H9 (cell line): ENCODE data around the gene KCNE4. TPM values are rescaled to one million over a fixed set of nuclear protein-coding genes. Genes with fewer than 3 reads are reported as not detected.

Experiments used
- DNase-seq: peaks from one replicate; pipeline ENCODE4 v3.0.0-alpha.2; 2017
- H2AFZ ChIP-seq: one replicate; pipeline ENCODE4 v1.6.1; 2013; ENCODE audit warnings: mild to moderate bottlenecking, low read length, control low read depth, moderate library complexity
- H2AK5ac ChIP-seq: 2 replicates; pipeline ENCODE4 v1.6.1; 2013; ENCODE audit warnings: low read length, control low read depth, mixed read lengths; ENCODE audit not compliant: insufficient read length
- H2BK120ac ChIP-seq: one replicate; pipeline ENCODE4 v1.6.1; 2013; ENCODE audit warnings: low read depth, mild to moderate bottlenecking, low read length, control low read depth, inconsistent platforms; ENCODE audit not compliant: poor library complexity, severe bottlenecking
- H2BK12ac ChIP-seq: 2 replicates; pipeline ENCODE4 v1.6.1; 2013; ENCODE audit warnings: low read length, control low read depth, mixed read lengths, low read depth; ENCODE audit not compliant: insufficient read length
- H2BK15ac ChIP-seq: 2 replicates; pipeline ENCODE4 v1.6.1; 2013; ENCODE audit warnings: low read depth, low read length, control low read depth
- H2BK20ac ChIP-seq: one replicate; pipeline ENCODE4 v1.6.1; 2013; ENCODE audit warnings: low read depth, mild to moderate bottlenecking, low read length, control low read depth, inconsistent platforms; ENCODE audit not compliant: poor library complexity, severe bottlenecking
- H2BK5ac ChIP-seq: 2 replicates; pipeline ENCODE4 v1.6.1; 2013; ENCODE audit warnings: low read length, control low read depth, mixed read lengths; ENCODE audit not compliant: insufficient read length
- H3K14ac ChIP-seq: 2 replicates; pipeline ENCODE4 v1.6.1; 2013; ENCODE audit warnings: low read length, control low read depth; ENCODE audit not compliant: insufficient read depth
- H3K18ac ChIP-seq: 2 replicates; pipeline ENCODE4 v1.6.1; 2013; ENCODE audit warnings: low read depth, mild to moderate bottlenecking, mixed read lengths, low read length, control low read depth; ENCODE audit not compliant: insufficient read length
- H3K23ac ChIP-seq: 2 replicates; pipeline ENCODE4 v1.6.1; 2013; ENCODE audit warnings: low read length, control low read depth, mixed read lengths, low read depth; ENCODE audit not compliant: insufficient read length
- H3K23me2 ChIP-seq: 2 replicates; pipeline ENCODE4 v1.6.1; 2013; ENCODE audit warnings: low read depth, mild to moderate bottlenecking, mixed read lengths, low read length, control low read depth; ENCODE audit not compliant: insufficient read length, poor library complexity, severe bottlenecking
- H3K27ac ChIP-seq: 2 replicates; pipeline ENCODE4 v1.5.1; 2013; ENCODE audit warnings: low read length, control low read depth, mixed read lengths, low read depth; ENCODE audit not compliant: insufficient read length
- H3K27me3 ChIP-seq: 2 replicates; pipeline ENCODE4 v1.6.1; 2013; ENCODE audit warnings: low read length, control low read depth, inconsistent platforms; ENCODE audit not compliant: insufficient read depth
- H3K4ac ChIP-seq: 2 replicates; pipeline ENCODE4 v1.6.1; 2013; ENCODE audit warnings: low read depth, mild to moderate bottlenecking, control low read depth, inconsistent platforms, low read length, moderate library complexity
- H3K4me1 ChIP-seq: 2 replicates; pipeline ENCODE4 v1.6.1; 2013; ENCODE audit warnings: low read length, control low read depth, inconsistent platforms; ENCODE audit not compliant: insufficient read depth
- H3K4me2 ChIP-seq: 2 replicates; pipeline ENCODE4 v1.6.1; 2013; ENCODE audit warnings: low read length, control low read depth, mixed read lengths; ENCODE audit not compliant: insufficient read length, insufficient read depth
- H3K56ac ChIP-seq: 2 replicates; pipeline ENCODE4 v1.6.1; 2013; ENCODE audit warnings: low read depth, mild to moderate bottlenecking, mixed read lengths, low read length, control low read depth; ENCODE audit not compliant: insufficient read length
- H3K79me1 ChIP-seq: 2 replicates; pipeline ENCODE4 v1.6.1; 2013; ENCODE audit warnings: low read depth, mild to moderate bottlenecking, moderate library complexity, low read length, control low read depth, inconsistent platforms; ENCODE audit not compliant: insufficient read depth, poor library complexity, severe bottlenecking
- H3K79me2 ChIP-seq: 2 replicates; pipeline ENCODE4 v1.6.1; 2013; ENCODE audit warnings: low read length, control low read depth, inconsistent platforms; ENCODE audit not compliant: insufficient read depth
- H3K9ac ChIP-seq: 2 replicates; pipeline ENCODE4 v1.6.1; 2013; ENCODE audit warnings: low read length, control low read depth, mixed read lengths; ENCODE audit not compliant: insufficient read length; ENCODE audit errors: extremely low read depth
- H3K9me3 ChIP-seq: one replicate; pipeline ENCODE4 v1.6.1; 2013; ENCODE audit warnings: low read depth, low read length, inconsistent platforms; ENCODE audit not compliant: control insufficient read depth
- H3T11ph ChIP-seq: one replicate; pipeline ENCODE4 v1.6.1; 2013; ENCODE audit warnings: mild to moderate bottlenecking, low read length, control low read depth, inconsistent platforms
- H4K20me1 ChIP-seq: one replicate; pipeline ENCODE4 v1.6.1; 2013; ENCODE audit not compliant: control insufficient read depth, insufficient read length, insufficient read depth
- H4K5ac ChIP-seq: 2 replicates; pipeline ENCODE4 v1.6.1; 2013; ENCODE audit warnings: low read depth, mild to moderate bottlenecking, mixed read lengths, low read length, control low read depth; ENCODE audit not compliant: insufficient read length
- H4K8ac ChIP-seq: replicated peaks from 2 replicates; pipeline ENCODE4 v1.6.1; 2013; ENCODE audit warnings: low read length, control low read depth, mixed read lengths, low read depth; ENCODE audit not compliant: insufficient read length
- H4K91ac ChIP-seq: 2 replicates; pipeline ENCODE4 v1.6.1; 2013; ENCODE audit warnings: low read depth, mild to moderate bottlenecking, moderate library complexity, mixed read lengths, low read length, control low read depth; ENCODE audit not compliant: insufficient read length
- H3K27ac Mint-ChIP-seq, 3 experiments: 2 replicates in 2 of 3; 3 replicates in 1 of 3; pipeline ENCODE4 v1.8.0; 2020 to 2021; ENCODE audit warnings: mixed read lengths in 3 of 3, mild to moderate bottlenecking in 1 of 3, moderate library complexity in 1 of 3
- H3K27me3 Mint-ChIP-seq: 2 replicates; pipeline ENCODE4 v1.8.0; 2021; ENCODE audit warnings: low read depth, mild to moderate bottlenecking, moderate library complexity, mixed read lengths
- H3K36me3 Mint-ChIP-seq, 3 experiments: 2 replicates in 2 of 3; 3 replicates in 1 of 3; pipeline ENCODE4 v1.8.0; 2020 to 2021; ENCODE audit warnings: low read depth in 3 of 3, mixed read lengths in 3 of 3; ENCODE audit not compliant: insufficient read depth in 1 of 3
- H3K4me1 Mint-ChIP-seq, 2 experiments: 2 replicates each; pipeline ENCODE4 v1.8.0; 2020; ENCODE audit warnings: mixed read lengths in 2 of 2
- H3K4me3 Mint-ChIP-seq, 2 experiments: 2 replicates in 1 of 2; 3 replicates in 1 of 2; pipeline ENCODE4 v1.8.0; 2020 to 2021; ENCODE audit warnings: mild to moderate bottlenecking in 2 of 2, mixed read lengths in 2 of 2, moderate library complexity in 1 of 2
- H3K9me3 Mint-ChIP-seq, 2 experiments: 2 replicates in 1 of 2; 3 replicates in 1 of 2; pipeline ENCODE4 v1.8.0; 2020; ENCODE audit warnings: mild to moderate bottlenecking in 2 of 2, mixed read lengths in 2 of 2, moderate library complexity in 1 of 2
- CTCF ChIP-seq: fragments of 200-600 bp; sonication (generic); conservative IDR thresholded peaks from 3 replicates; pipeline ENCODE4 v1.8.0; 2021; ENCODE audit warnings: antibody characterized with exemption, mild to moderate bottlenecking
- WGBS: extraction: QIAGEN DNeasy Blood & Tissue Kit; methylation state at CpG from one replicate; pipeline ENCODE4 v1.1.7; 2013; ENCODE audit warnings: missing lambda C conversion rate, low lambda C conversion rate, mixed read lengths; ENCODE audit not compliant: insufficient read length; ENCODE audit errors: extremely low coverage; 5-methylcytosine and 5-hydroxymethylcytosine counted together
- total RNA-seq: library from RNA; stranded (reverse); gene quantifications from 2 replicates; pipeline ENCODE4 v1.2.1, GENCODE V29; 2021

The KCNE4 gene
- total RNA-seq, 1 experiment from 2014 or later: 0.24 TPM

GRCh38 chr2:223092667-223093066, 40.7 kb downstream of the KCNE4 start:
- no peaks in the 10 kb centered on the region for H3K79me2 ChIP-seq
- H2BK120ac ChIP-seq: no peak overlapping the region
- H2BK5ac ChIP-seq: no peak overlapping the region
- H4K20me1 ChIP-seq: no peaks in the 10 kb centered on the region
- H3K23me2 ChIP-seq: no peaks in the 10 kb centered on the region
- no peak overlapping the region for H3K27ac ChIP-seq
- H2BK12ac ChIP-seq: no peak overlapping the region
- H4K8ac ChIP-seq: no peak overlapping the region
- H2BK15ac ChIP-seq: no peak overlapping the region
- H4K5ac ChIP-seq: no peak overlapping the region
- no peak overlapping the region for H2AK5ac ChIP-seq
- no peak overlapping the region for H3K14ac ChIP-seq
- no peak overlapping the region for H3K27ac Mint-ChIP-seq
- H2BK20ac ChIP-seq: no peak overlapping the region
- no peak overlapping the region for H3K4me3 Mint-ChIP-seq
- no peak for DNase-seq
- H3K27me3 Mint-ChIP-seq: no peaks in the 10 kb centered on the region
- H3K4me2 ChIP-seq: no peak overlapping the region
- no peak for TF ChIP-seq CTCF
- H3K79me1 ChIP-seq: no peaks in the 10 kb centered on the region
- H3K4me1 Mint-ChIP-seq: peaks cover 5 to 13% of the 10 kb centered on the region in 2 experiments
- H3T11ph ChIP-seq: no peak overlapping the region
- H4K91ac ChIP-seq: no peak overlapping the region
- no CpG with 5 or more reads among the region's 4 CpGs for WGBS
- peaks cover 2% of the 10 kb centered on the region; the same call in 1 of the 2 replicates for H3K4me1 ChIP-seq
- no peak overlapping the region for H3K23ac ChIP-seq
- no peaks in the 10 kb centered on the region for H3K9me3 Mint-ChIP-seq
- no peaks in the 10 kb centered on the region for H3K27me3 ChIP-seq
- no peak overlapping the region for H2AFZ ChIP-seq
- no peak overlapping the region for H3K18ac ChIP-seq
- no peak overlapping the region for H3K4ac ChIP-seq
- no peaks in the 10 kb centered on the region for H3K9me3 ChIP-seq
- H3K56ac ChIP-seq: no peak overlapping the region
- no peak overlapping the region for H3K9ac ChIP-seq
- no peaks in the 10 kb centered on the region; a peak in 1 of 7 replicates for H3K36me3 Mint-ChIP-seq
